Naive B cell (primary cell): ENCODE measurements around the gene HEXB. TPM values are rescaled to one million over a fixed set of nuclear protein-coding genes. Genes with fewer than 3 reads are reported as not detected.
"Not testable (repeated sequence)": the region's sequence is repeated elsewhere in the genome, so short reads cannot be mapped to it uniquely, and the experiment has no call there.

Source experiments
- ATAC-seq, 2 donors: fragments of 150-1000 bp; cut with Tn5 transposase; 2 replicates each; pipeline ENCODE4 v1.10.0; 2021; ENCODE audit warnings: low read depth in 2 of 2, mild to moderate bottlenecking in 2 of 2, moderate library complexity in 2 of 2
- DNase-seq: peaks from one replicate; pipeline ENCODE4 v3.0.0; 2022
- H3K27ac Mint-ChIP-seq, 6 donors: one replicate each; pipeline ENCODE4 v1.8.0; 2020 to 2022; ENCODE audit warnings: mild to moderate bottlenecking in 6 of 6, mixed read lengths in 6 of 6, moderate library complexity in 5 of 6, inconsistent platforms in 2 of 6
- H3K27me3 Mint-ChIP-seq, 3 donors: one replicate each; pipeline ENCODE4 v1.8.0; 2021 to 2022; ENCODE audit warnings: mixed read lengths in 3 of 3, mild to moderate bottlenecking in 1 of 3
- H3K36me3 Mint-ChIP-seq, 2 donors: one replicate each; pipeline ENCODE4 v1.8.0; 2020 to 2022; ENCODE audit warnings: mixed read lengths in 2 of 2, inconsistent platforms in 1 of 2, mild to moderate bottlenecking in 1 of 2
- H3K4me1 Mint-ChIP-seq, 3 donors: one replicate each; pipeline ENCODE4 v1.8.0; 2020 to 2022; ENCODE audit warnings: mixed read lengths in 3 of 3, inconsistent platforms in 1 of 3, mild to moderate bottlenecking in 1 of 3, moderate library complexity in 1 of 3
- H3K4me3 Mint-ChIP-seq, 8 donors: one replicate each; pipeline ENCODE4 v1.8.0; 2020 to 2022; ENCODE audit warnings: mild to moderate bottlenecking in 8 of 8, mixed read lengths in 8 of 8, moderate library complexity in 8 of 8, inconsistent platforms in 2 of 8
- H3K9me3 Mint-ChIP-seq, 7 donors: one replicate each; pipeline ENCODE4 v1.8.0; 2020 to 2022; ENCODE audit warnings: mixed read lengths in 7 of 7, mild to moderate bottlenecking in 5 of 7, inconsistent platforms in 2 of 7, moderate library complexity in 1 of 7
- polyA plus RNA-seq, 6 donors: library from polyadenylated mRNA; unstranded; fragments of 300-500 nt; fragmentation: Illumina TruSeq; gene quantifications; one replicate each; pipeline ENCODE4 v1.2.3, GENCODE V29; 2021; ENCODE audit warnings: low read depth in 6 of 6

HEXB gene
- polyA plus RNA-seq, 6 donors from 2014 or later = 62.4 to 87.8 (median 69.8) TPM

DNA sequence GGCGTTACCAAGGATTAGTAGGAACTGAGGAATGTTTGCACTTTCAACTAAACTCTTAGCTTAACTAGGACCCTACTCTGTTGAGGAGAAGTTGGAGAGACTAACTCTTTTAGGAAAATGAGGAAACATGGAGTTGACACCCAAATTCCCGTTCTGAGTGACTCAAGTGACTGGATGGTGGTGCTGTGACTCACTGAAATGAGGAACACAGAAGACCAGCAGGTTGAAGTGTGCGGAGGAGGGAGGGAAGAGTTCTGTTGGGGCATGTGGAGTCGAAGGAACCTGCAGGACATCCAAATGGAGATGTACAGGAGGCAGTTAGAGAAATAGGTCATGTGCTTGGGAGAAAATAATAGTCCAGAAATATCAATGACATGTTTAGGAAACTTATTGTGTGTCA lies 8.2 kb downstream of the HEXB start:
- H3K4me1 Mint-ChIP-seq = no peaks in the 10 kb centered on the region
- ATAC-seq (no peak), DNase-seq (no peak)
- H3K9me3 Mint-ChIP-seq = no peaks in the 10 kb centered on the region
- peaks cover 11 to 17% of the 10 kb centered on the region in 2 donors for H3K36me3 Mint-ChIP-seq
- H3K27ac Mint-ChIP-seq = no peak overlapping the region
- no peak overlapping the region for H3K4me3 Mint-ChIP-seq
- H3K27me3 Mint-ChIP-seq = no peaks in the 10 kb centered on the region

DNA sequence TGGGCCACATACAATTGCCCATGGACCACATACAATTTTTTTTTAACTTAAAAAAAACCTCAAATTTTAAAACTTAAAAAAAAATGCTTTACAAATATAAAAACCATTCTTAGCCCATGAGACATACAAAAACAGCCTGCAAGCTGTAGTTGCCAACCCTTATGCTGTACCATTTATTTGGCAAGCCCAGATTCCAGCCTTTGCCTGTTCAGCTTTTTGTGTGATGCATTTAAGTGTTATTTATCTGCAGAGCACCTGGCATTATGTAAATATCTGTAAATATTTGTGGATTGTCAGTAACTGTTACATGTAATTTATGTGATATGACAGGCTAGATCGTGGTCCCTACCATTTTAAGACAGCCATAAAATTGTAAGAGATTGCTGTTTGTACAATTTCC lies 32.6 kb downstream of the HEXB start:
- H3K4me3 Mint-ChIP-seq = no peak overlapping the region
- H3K36me3 Mint-ChIP-seq = peaks cover 5 to 9% of the 10 kb centered on the region in 2 donors
- H3K9me3 Mint-ChIP-seq = no peaks in the 10 kb centered on the region
- DNase-seq (no peak), ATAC-seq (no peak)
- H3K27me3 Mint-ChIP-seq = no peaks in the 10 kb centered on the region
- H3K27ac Mint-ChIP-seq = no peak overlapping the region
- no peaks in the 10 kb centered on the region for H3K4me1 Mint-ChIP-seq

DNA sequence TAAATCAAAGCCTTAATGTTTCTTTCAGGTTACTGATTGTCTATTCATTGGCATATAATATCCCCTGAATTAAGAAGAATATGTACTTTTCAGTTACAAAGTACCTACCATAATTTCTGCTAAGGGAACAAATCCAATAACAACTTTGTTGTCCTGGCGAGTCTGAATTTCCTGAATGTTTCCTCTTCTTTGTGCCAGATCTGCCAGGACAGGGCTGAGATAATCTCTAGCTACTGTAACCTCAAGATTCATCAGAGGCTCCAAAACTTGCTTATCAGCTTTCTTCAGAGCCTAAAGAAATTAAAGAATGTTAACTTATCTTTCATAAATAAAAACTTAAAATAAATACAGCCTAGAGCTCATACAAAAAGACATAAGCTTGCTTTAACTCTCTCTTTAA lies 37.2 kb downstream of the HEXB start:
- no peaks in the 10 kb centered on the region for H3K9me3 Mint-ChIP-seq
- H3K4me3 Mint-ChIP-seq = no peak overlapping the region
- H3K4me1 Mint-ChIP-seq = no peaks in the 10 kb centered on the region
- DNase-seq = no peak
- H3K27ac Mint-ChIP-seq = no peak overlapping the region
- no peak for ATAC-seq
- peaks cover 16 to 19% of the 10 kb centered on the region in 2 donors for H3K36me3 Mint-ChIP-seq
- no peaks in the 10 kb centered on the region for H3K27me3 Mint-ChIP-seq

DNA sequence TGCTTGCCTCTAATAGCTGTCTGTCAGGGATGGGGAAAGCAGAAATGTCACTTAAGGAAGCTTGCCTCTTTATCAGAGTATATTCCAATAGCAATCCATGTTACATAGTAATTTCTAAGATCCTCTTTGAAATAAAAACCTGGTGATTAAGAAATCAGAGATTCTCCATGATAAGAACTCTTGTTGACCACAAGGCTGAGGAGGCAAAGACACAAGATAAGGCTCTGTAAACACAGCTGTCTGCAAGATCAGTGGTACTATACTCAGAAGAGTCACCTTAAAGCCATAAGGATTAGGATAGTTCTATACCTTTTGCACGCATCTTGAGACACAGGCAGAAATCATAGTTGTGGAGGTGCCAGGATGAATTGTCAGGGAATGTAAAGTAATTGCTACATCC lies 40.3 kb downstream of the HEXB start:
- no peaks in the 10 kb centered on the region for H3K9me3 Mint-ChIP-seq
- DNase-seq = no peak
- H3K4me3 Mint-ChIP-seq = no peak overlapping the region
- peaks cover 16 to 19% of the 10 kb centered on the region in 2 donors for H3K36me3 Mint-ChIP-seq
- H3K27me3 Mint-ChIP-seq = no peaks in the 10 kb centered on the region
- peak overlapping the region in 1 of 6 donors; percentile 2 for H3K27ac Mint-ChIP-seq
- no peak for ATAC-seq
- H3K4me1 Mint-ChIP-seq = no peaks in the 10 kb centered on the region

DNA sequence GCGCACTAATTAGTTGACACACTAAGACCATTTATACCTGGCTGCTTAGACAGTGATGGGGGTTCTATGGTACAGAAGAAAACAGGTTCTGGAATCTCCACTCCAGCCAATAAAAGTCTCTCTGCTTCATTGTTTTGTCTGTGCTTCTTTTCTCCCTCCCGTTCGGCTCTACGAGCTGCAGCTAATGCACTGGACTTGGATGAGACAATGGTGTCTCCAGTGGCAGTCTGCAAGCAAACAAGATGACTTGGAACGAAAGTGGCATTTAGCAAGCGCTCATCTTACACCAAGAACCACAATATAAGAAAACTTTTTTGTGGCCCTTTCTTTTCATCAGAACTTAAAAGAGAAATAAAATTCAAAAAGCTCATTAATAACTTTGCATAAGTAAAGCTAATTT lies 51.7 kb downstream of the HEXB start:
- H3K27ac Mint-ChIP-seq = no peak overlapping the region
- no peak overlapping the region for H3K4me3 Mint-ChIP-seq
- H3K27me3 Mint-ChIP-seq = no peaks in the 10 kb centered on the region
- H3K9me3 Mint-ChIP-seq = no peaks in the 10 kb centered on the region
- DNase-seq (no peak), ATAC-seq (no peak)
- no peaks in the 10 kb centered on the region for H3K4me1 Mint-ChIP-seq
- peaks cover 17 to 37% of the 10 kb centered on the region in 2 donors for H3K36me3 Mint-ChIP-seq

DNA sequence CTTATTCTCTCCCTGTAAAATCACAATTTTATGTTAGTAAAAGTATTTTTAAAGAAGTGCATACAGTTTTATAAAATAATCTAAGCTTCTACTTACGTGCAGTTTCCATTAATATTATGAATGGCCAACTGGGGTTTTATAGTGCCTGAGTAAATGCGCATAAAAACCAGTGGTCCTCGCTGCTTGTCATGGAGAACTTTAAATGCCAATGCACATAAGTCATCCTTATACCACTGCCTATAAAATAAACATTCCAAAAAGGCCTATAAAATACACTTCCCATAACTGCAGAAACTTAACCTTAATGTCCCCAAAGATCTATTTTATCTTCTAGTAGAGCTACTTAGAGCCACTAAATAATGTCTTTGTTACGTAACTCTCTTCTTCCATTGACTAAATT lies 53.4 kb downstream of the HEXB start:
- peaks cover 20 to 33% of the 10 kb centered on the region in 2 donors for H3K36me3 Mint-ChIP-seq

DNA sequence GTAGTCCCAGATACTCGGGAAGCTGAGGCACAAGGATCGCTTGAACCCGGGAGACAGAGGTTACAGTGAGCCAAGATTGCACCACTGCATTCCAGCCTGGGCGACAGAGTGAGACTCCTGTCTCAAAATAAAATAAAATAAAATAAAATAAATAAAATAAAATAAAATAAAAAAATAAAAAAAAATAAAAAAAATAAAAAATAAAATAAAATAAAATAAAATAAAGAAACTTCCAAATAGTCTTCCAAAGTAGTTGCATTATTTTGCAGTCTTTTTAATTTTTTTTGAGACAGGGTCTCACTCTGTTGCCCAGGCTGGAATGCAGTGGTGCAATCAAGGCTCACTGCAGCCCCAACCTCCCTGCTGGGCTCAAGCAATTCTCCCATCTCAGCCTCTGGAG lies 63.7 kb downstream of the HEXB start:
- H3K4me3 Mint-ChIP-seq, H3K4me1 Mint-ChIP-seq, ATAC-seq, H3K9me3 Mint-ChIP-seq, H3K27me3 Mint-ChIP-seq, DNase-seq, H3K27ac Mint-ChIP-seq: not testable (repeated sequence)
- H3K36me3 Mint-ChIP-seq = peaks cover 24 to 29% of the 10 kb centered on the region in 2 donors

More for the DNA sequence above, 53.4 kb downstream of the HEXB start:
- H3K27me3 Mint-ChIP-seq = no peaks in the 10 kb centered on the region
- H3K4me3 Mint-ChIP-seq = no peak overlapping the region
- ATAC-seq (no peak), DNase-seq (no peak)
- no peaks in the 10 kb centered on the region for H3K4me1 Mint-ChIP-seq
- no peak overlapping the region for H3K27ac Mint-ChIP-seq
- no peaks in the 10 kb centered on the region for H3K9me3 Mint-ChIP-seq

DNA sequence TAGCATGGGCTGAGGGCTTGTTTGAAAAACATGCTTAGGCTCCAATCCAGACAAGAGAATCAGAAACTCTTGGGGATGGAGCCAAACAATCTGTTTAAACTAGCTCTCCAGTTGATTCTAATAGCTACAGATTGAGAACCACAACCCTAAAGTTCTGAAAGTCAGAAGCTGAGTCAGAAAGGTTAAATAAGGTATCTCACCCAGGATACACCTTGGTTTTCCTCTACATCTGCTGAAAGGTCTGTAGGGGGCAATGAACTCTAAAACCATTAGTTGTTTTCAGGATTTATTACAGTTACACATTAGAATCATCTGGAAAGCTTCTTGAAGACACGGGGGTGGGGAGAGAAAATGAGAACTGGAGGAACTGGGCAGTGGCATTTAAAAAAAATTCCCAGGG lies 76.2 kb downstream of the HEXB start:
- peak overlapping the region in 3 of 6 donors; percentile 2 to 87 (median 69) for H3K27ac Mint-ChIP-seq
- H3K36me3 Mint-ChIP-seq = peaks cover 14 to 23% of the 10 kb centered on the region in 2 donors
- no peak overlapping the region for H3K4me3 Mint-ChIP-seq

DNA sequence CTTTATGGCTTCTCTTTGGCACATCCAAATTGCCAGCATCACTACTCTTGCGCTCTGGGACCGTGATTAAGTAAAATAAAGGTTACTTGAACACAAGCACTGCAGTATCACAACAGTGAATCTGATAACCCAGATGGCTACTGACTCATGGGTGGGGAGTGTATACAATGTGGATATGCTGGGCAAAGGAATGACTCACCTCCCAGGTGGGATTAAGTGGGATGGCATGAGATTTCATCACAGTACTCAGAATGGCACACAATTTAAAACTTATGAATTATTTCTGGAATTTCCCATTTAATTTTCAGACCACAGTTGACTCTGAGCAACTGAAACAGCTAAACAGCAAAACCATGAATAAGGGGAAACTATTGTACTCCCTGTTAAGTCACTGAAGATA lies 77.6 kb downstream of the HEXB start:
- no peak overlapping the region for H3K4me3 Mint-ChIP-seq
- H3K9me3 Mint-ChIP-seq = no peaks in the 10 kb centered on the region
- DNase-seq = no peak
- H3K27me3 Mint-ChIP-seq = no peaks in the 10 kb centered on the region
- peaks cover 11 to 14% of the 10 kb centered on the region in 2 donors for H3K36me3 Mint-ChIP-seq
- no peak for ATAC-seq
- H3K4me1 Mint-ChIP-seq = peaks cover 5 to 32% (median 18%) of the 10 kb centered on the region in 3 donors
- H3K27ac Mint-ChIP-seq = no peak overlapping the region

More for the DNA sequence above, 76.2 kb downstream of the HEXB start:
- DNase-seq = no peak
- peaks cover 0 to 6% (median 3%) of the 10 kb centered on the region in 7 donors for H3K9me3 Mint-ChIP-seq
- no peak for ATAC-seq
- no peaks in the 10 kb centered on the region for H3K27me3 Mint-ChIP-seq
- H3K4me1 Mint-ChIP-seq = peaks cover 5 to 25% (median 13%) of the 10 kb centered on the region in 3 donors

DNA sequence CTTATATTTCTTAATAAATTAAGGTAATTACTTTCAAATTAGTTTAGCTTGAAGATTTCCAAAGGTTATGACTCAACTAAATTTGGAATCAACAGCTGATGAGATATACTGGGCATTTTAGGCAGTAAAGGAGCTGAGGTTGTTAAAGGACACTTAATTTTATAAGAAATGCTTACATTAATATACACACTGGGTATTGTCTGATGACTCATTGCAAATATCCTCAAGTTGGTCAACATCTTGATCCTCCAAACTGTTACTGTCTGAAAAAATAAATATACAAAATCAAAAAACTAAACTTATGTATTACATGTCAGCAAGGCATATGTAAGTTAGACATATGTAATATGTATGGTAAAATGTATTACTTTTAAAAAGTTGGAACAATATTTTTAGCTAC lies 78.5 kb downstream of the HEXB start:
- H3K27me3 Mint-ChIP-seq = no peaks in the 10 kb centered on the region
- H3K4me1 Mint-ChIP-seq = peaks cover 5 to 38% (median 18%) of the 10 kb centered on the region in 3 donors
- DNase-seq = no peak

DNA sequence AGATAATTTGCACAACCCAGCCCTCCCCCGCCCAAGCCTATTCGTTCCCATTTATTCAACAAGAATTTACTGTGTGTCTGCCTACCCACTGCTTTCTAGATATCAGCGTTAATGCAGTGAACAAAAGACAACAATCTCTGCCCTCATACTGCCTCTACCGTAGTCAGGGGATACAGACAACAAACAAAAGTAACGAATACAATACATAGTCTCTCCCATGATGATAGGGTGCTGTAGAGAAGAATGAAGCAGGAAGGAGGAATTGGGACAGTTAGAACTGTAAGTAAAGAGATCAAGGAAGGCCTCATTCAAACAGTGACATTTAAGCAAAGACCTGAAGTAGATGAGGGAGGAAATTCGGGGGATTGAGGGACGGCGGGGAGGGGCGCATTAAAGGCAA lies 80.2 kb downstream of the HEXB start:
- H3K36me3 Mint-ChIP-seq = peaks cover 9 to 10% of the 10 kb centered on the region in 2 donors
- peak overlapping the region in 3 of 6 donors; percentile 36 to 93 (median 76) for H3K27ac Mint-ChIP-seq
- H3K27me3 Mint-ChIP-seq = no peaks in the 10 kb centered on the region
- DNase-seq = no peak
- ATAC-seq = no peak
- H3K4me3 Mint-ChIP-seq = peak overlapping the region; percentile 39 to 100 (median 88)
- H3K4me1 Mint-ChIP-seq = peaks cover 5 to 40% (median 18%) of the 10 kb centered on the region in 3 donors
- no peaks in the 10 kb centered on the region for H3K9me3 Mint-ChIP-seq

More for the DNA sequence above, 78.5 kb downstream of the HEXB start:
- no peak overlapping the region for H3K4me3 Mint-ChIP-seq
- no peak for ATAC-seq
- no peak overlapping the region for H3K27ac Mint-ChIP-seq
- no peaks in the 10 kb centered on the region for H3K9me3 Mint-ChIP-seq
- H3K36me3 Mint-ChIP-seq = peaks cover 9 to 11% of the 10 kb centered on the region in 2 donors

DNA sequence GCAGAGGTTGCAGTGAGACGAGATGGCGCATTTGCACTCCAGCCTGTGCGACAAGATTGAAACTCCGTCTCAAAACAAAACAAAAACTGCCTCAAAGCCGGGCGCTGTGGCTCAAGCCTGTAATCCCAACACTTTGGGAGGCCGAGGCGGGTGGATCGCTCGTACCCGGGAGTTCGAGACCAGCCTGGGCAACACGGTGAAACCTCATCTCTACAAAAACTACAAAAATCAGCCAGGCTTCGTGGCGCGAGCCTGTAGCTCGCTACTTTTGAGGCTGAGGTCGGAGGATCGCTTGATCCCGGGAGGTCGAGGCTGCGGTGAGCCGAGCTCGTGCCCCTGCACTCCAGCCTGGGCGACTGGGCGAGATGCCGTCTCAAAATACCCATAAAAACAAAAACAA lies 80.9 kb downstream of the HEXB start:
- peaks cover 5 to 37% (median 11%) of the 10 kb centered on the region in 3 donors for H3K4me1 Mint-ChIP-seq
- peak overlapping the region; percentile 95 to 100 (median 100) for H3K4me3 Mint-ChIP-seq
- H3K36me3 Mint-ChIP-seq = peaks cover 7 to 9% of the 10 kb centered on the region in 2 donors
- H3K27me3 Mint-ChIP-seq = no peaks in the 10 kb centered on the region
- no peaks in the 10 kb centered on the region for H3K9me3 Mint-ChIP-seq
- peak overlapping the region in 3 of 6 donors; percentile 36 to 99 (median 95) for H3K27ac Mint-ChIP-seq
- ATAC-seq = no peak
- no peak for DNase-seq

DNA sequence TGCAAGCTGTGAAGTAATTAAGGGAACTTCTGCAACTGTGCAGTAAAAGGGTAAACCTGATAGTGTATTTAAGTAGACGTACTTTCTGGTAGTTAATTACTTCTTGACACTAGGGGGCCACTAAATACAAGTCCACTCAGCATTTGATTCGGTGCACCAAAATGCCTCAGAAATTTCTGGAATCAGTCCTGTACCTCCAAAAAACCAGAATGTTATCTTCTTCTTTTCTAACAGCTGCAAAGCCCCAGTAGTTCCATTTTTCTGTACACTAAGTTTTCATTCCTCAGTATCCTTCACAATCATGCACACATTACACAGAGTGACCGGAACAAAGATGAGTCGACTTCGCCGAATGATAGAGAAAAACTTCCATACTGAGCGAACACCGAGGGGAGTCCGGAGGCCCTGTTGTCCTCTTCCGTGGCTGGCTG lies 81.4 kb downstream of the HEXB start:
- Mint-ChIP-seq H3K27ac (peak overlapping the region; percentile 95 to 100 (median 99)), H3K4me1 (peaks cover 5 to 37% (median 11%) of the 10 kb centered on the region in 3 donors), H3K4me3 (peak overlapping the region; percentile 95 to 100 (median 100)), H3K36me3 (peaks cover 6 to 9% of the 10 kb centered on the region in 2 donors), H3K27me3 (no peaks in the 10 kb centered on the region), H3K9me3 (no peaks in the 10 kb centered on the region)
- ATAC-seq (peak; percentile 65 to 67), DNase-seq (peak; percentile 46)

DNA sequence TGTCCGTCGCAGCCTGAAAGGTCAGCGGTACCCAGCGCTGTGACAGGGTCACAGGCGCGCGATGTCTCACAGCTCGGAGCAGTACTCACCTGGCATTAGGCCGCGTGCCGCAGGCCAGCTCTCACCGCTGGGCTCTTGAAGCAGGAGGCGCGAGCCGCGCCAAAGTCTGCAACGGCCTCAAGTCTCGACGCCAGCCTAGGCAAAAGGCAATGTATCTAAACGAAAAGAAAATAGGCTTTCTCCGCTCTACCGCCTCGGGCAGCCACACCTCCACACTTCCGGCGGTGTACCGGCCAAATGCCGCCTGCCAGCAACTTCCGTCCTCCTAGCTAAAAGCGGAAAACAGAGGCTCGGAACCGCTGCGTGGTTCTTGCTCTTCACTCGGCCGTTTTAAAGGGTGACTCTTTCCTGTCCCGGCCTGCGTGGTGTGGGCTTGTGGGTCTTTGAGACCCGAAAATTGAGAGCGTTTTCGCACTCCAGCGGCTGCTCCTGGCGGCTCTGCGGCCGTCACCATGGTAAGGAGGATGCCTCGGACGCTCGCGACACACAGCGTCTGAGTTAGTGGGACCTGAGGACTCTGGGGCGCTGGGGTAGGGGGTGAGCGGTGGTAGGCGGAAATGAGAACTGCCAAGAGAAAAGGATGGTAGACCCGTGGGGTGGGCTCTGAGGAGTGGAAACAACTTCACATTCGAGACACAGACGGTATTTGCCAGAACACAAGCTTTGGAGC lies 82.0 kb downstream of the HEXB start, which contains the start of the genes GFM2 and NSA2:
GFM2 (minus strand) TSS at position 269 of the 730 bp plus-strand sequence. CDS start 3,375 bp downstream, outside the sequence.
NSA2 (plus strand) TSS at position 401 of the 730 bp plus-strand sequence; CDS start at position 513, 112 bp downstream.
- H3K4me1 Mint-ChIP-seq = peaks cover 5 to 37% (median 11%) of the 10 kb centered on the region in 3 donors
- H3K27ac Mint-ChIP-seq = peak within 1 kb of the TSS; percentile 95 to 100 (median 99)
- peak; percentile 84 to 86 for ATAC-seq
- no peaks in the 10 kb centered on the region for H3K9me3 Mint-ChIP-seq
- no peaks in the 10 kb centered on the region for H3K27me3 Mint-ChIP-seq
- DNase-seq = peak; percentile 91
- H3K4me3 Mint-ChIP-seq = peak within 1 kb of the TSS; percentile 95 to 100 (median 100)
- peaks cover 6 to 9% of the 10 kb centered on the region in 2 donors for H3K36me3 Mint-ChIP-seq
